ENCODE results near the gene NDUFAF5. TPM values are rescaled to one million over a fixed set of nuclear protein-coding genes. Genes with fewer than 3 reads are reported as not detected.

The NDUFAF5 gene
- total RNA-seq, 1 experiment from 2014 or later, result 16.3 TPM

DNA sequence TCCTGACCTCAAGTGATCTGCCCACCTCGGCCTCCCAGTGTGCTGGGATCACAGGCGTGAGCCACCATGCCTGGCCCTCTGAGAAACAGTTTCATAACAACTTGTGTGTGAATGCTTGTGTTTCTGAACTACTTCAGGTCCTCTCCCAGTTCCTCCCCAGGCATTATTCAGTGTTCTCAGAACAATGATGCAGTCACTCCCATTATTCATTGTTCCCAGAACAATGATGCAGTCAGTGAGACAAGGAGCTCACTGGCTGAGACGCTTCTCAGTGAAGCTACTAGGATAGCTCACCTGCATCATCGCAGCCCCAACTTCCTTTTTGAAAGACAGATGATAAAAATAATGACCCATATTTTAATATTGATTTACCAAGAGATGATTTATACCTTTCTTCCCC is 71.5 kb downstream of the NDUFAF5 start:
- CTCF ChIA-PET, result no interaction called here
- Mint-ChIP-seq H3K9me3 (ENCODE audit: low read depth, unreplicated experiment) (no peaks in the 10 kb centered on the region), H3K27ac (ENCODE audit: unreplicated experiment) (no peak overlapping the region), H3K4me1 (ENCODE audit: low read depth, unreplicated experiment) (no peaks in the 10 kb centered on the region), H3K4me3 (ENCODE audit: low read depth, unreplicated experiment) (no peak overlapping the region), H3K36me3 (ENCODE audit: insufficient read depth, unreplicated experiment) (no peaks in the 10 kb centered on the region), H3K27me3 (ENCODE audit: unreplicated experiment) (peaks cover 18% of the 10 kb centered on the region)
- no peak for DNase-seq
- intact Hi-C loops (cut with micrococcal nuclease; ENCODE audit: unreplicated experiment), result no loop called here
- no TSS peak for BruUV-seq (replicated peaks)
- TF ChIP-seq CTCF (IDR thresholded peaks at IDR 0.05; ENCODE audit: unreplicated experiment), result no peak

DNA sequence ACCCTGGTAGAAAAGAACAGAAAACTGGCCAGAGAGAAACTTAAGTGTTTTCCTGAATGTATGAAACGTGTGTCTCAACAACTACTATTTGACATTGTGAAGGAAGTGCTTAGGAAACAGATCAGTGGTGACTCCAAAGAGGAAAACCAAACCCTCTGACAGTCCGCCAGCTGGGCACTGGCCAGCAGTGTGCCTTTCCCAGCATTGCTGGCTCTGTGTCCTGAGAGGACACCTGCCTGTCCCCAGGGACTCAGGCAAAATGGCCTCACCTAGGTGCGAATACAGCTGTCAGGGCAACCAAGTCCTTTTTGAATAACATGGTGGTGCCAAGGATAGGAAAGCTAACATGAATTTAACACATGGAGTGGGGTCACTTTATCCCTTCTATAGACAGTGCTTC is 72.5 kb downstream of the NDUFAF5 start:
- Mint-ChIP-seq H3K36me3 (ENCODE audit: insufficient read depth, unreplicated experiment) (no peaks in the 10 kb centered on the region), H3K27me3 (ENCODE audit: unreplicated experiment) (peaks cover 27% of the 10 kb centered on the region), H3K4me1 (ENCODE audit: low read depth, unreplicated experiment) (no peaks in the 10 kb centered on the region), H3K4me3 (ENCODE audit: low read depth, unreplicated experiment) (no peak overlapping the region), H3K27ac (ENCODE audit: unreplicated experiment) (no peak overlapping the region), H3K9me3 (ENCODE audit: low read depth, unreplicated experiment) (no peaks in the 10 kb centered on the region)
- no TSS peak for BruUV-seq (replicated peaks)
- intact Hi-C loops (cut with micrococcal nuclease; ENCODE audit: unreplicated experiment), result no loop called here
- no peak for DNase-seq
- CTCF ChIA-PET, result no interaction called here
- no peak for TF ChIP-seq CTCF (IDR thresholded peaks at IDR 0.05; ENCODE audit: unreplicated experiment)

DNA sequence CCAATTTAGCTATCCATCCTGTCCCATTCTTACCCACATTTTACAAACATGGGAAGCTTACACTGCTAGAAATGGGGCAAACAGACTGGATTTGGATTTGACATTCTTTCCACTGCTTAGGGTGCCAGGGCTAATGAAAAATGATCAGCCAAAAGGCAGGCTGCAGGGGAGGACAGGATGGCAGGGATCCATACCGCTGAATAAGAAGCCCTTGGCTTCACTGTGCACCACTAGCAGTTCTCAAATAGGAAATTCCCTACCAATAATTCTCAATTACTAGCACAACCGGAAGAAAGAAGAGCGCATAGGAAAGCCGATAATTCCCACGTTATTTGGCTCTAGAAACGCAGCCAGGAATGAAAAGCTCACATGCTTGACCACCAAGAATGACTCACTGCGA is 73.1 kb downstream of the NDUFAF5 start:
- intact Hi-C loops (cut with micrococcal nuclease; ENCODE audit: unreplicated experiment), result no loop called here
- Mint-ChIP-seq H3K4me1 (ENCODE audit: low read depth, unreplicated experiment) (no peaks in the 10 kb centered on the region), H3K36me3 (ENCODE audit: insufficient read depth, unreplicated experiment) (no peaks in the 10 kb centered on the region), H3K27ac (ENCODE audit: unreplicated experiment) (no peak overlapping the region), H3K27me3 (ENCODE audit: unreplicated experiment) (peaks cover 28% of the 10 kb centered on the region), H3K9me3 (ENCODE audit: low read depth, unreplicated experiment) (no peaks in the 10 kb centered on the region), H3K4me3 (ENCODE audit: low read depth, unreplicated experiment) (no peak overlapping the region)
- DNase-seq, result no peak
- no TSS peak for BruUV-seq (replicated peaks)
- TF ChIP-seq CTCF (IDR thresholded peaks at IDR 0.05; ENCODE audit: unreplicated experiment), result no peak
- CTCF ChIA-PET, result no interaction called here

GRCh38 chr20:13858439-13858838 is 73.6 kb downstream of the NDUFAF5 start:
- CTCF ChIA-PET, result no interaction called here
- Mint-ChIP-seq H3K4me3 (ENCODE audit: low read depth, unreplicated experiment) (no peak overlapping the region), H3K27me3 (ENCODE audit: unreplicated experiment) (peaks cover 28% of the 10 kb centered on the region), H3K9me3 (ENCODE audit: low read depth, unreplicated experiment) (no peaks in the 10 kb centered on the region), H3K36me3 (ENCODE audit: insufficient read depth, unreplicated experiment) (no peaks in the 10 kb centered on the region), H3K4me1 (ENCODE audit: low read depth, unreplicated experiment) (no peaks in the 10 kb centered on the region), H3K27ac (ENCODE audit: unreplicated experiment) (no peak overlapping the region)
- intact Hi-C loops (cut with micrococcal nuclease; ENCODE audit: unreplicated experiment), result no loop called here
- DNase-seq, result no peak
- TF ChIP-seq CTCF (IDR thresholded peaks at IDR 0.05; ENCODE audit: unreplicated experiment), result no peak
- no TSS peak for BruUV-seq (replicated peaks)

DNA sequence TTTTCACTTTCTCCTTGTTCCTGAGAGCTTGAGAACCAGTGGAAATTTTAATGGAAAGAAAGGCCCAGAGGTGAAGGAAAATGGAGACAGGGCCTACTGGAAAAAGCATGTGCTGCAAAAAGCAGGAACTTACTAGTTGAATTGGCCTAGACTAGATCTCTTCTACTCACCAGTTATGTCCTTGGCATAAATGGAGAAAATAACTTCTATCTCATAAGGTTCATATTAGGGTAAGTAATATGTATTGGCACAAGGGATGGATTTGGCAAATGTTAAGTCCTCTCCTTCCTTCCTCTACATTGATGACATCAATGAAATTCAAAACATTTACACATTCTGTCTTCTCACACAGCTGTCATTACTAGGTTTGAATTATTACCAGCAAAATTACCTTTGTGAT is 74.0 kb downstream of the NDUFAF5 start:
- TF ChIP-seq CTCF (IDR thresholded peaks at IDR 0.05; ENCODE audit: unreplicated experiment), result no peak
- no TSS peak for BruUV-seq (replicated peaks)
- CTCF ChIA-PET, result no interaction called here
- peaks cover 28% of the 10 kb centered on the region for H3K27me3 Mint-ChIP-seq (ENCODE audit: unreplicated experiment)
- no peak overlapping the region for H3K27ac Mint-ChIP-seq (ENCODE audit: unreplicated experiment)
- H3K9me3 Mint-ChIP-seq (ENCODE audit: low read depth, unreplicated experiment), result no peaks in the 10 kb centered on the region
- H3K4me1 Mint-ChIP-seq (ENCODE audit: low read depth, unreplicated experiment), result no peaks in the 10 kb centered on the region
- intact Hi-C loops (cut with micrococcal nuclease; ENCODE audit: unreplicated experiment), result no loop called here
- DNase-seq, result no peak
- H3K4me3 Mint-ChIP-seq (ENCODE audit: low read depth, unreplicated experiment), result no peak overlapping the region
- no peaks in the 10 kb centered on the region for H3K36me3 Mint-ChIP-seq (ENCODE audit: insufficient read depth, unreplicated experiment)
